Glomerular endothelial cell (primary cell): Measurements from ENCODE around the gene ZNRF1. TPM values are rescaled to one million over a fixed set of nuclear protein-coding genes. Genes with fewer than 3 reads are reported as not detected.

Experiments used
- DNase-seq: peaks from one replicate; pipeline ENCODE4 v3.0.0-alpha.2; 2011; ENCODE audit warnings: low read depth, low spot score; ENCODE audit errors: extremely low read depth
- total RNA-seq: library from RNA; depleted of rRNA; stranded (reverse); fragments of >200 nt; gene quantifications from 2 replicates; pipeline ENCODE4 v1.2.3, GENCODE V29; 2015

ZNRF1 gene
- total RNA-seq, 1 donor from 2014 or later, result 50.2 TPM

- DNase-seq, result peak; percentile 77
Measured at GRCh38 chr16:75026239-75026891, 27.5 kb downstream of the ZNRF1 start.

GRCh38 chr16:75026892-75027391 lies 28.1 kb downstream of the ZNRF1 start:
- DNase-seq, result no peak

DNA sequence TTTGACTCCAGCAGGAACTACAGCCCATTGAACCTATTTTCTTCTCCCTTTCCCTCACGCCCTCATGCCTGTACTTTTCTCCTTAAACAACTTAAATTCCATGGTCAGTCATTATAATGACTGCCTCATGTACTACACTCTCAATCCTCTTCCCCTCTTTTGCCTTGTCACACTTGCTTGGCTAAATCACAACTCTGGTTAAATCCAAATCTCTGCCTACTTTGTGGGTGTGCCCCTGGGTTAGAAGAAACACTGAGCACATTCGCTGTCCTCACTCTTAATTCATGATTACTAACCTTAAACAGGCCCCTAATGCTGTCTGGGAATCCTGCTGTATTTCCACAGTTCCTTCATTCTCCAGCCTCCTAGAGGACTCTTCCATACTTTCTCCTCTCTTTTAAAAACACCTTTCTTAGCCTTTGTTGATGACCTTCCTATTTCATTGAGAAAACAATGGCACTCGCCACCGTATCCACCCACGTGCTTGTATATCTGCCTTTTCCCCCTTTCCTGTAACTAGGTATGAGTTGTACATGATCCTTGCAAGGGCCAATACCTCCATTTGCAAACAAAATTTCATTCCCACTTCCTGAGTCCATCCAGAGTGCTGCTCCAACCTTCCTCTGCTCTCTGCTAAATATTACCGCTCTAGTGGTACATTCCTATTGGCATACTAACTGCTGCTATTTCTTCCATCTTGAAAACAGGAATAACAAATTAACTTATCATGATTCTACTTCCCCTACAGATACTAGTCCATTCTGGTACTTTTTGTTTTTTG lies 28.9 kb downstream of the ZNRF1 start:
- DNase-seq, result no peak

GRCh38 chr16:75028544-75029135 lies 29.8 kb downstream of the ZNRF1 start:
- DNase-seq, result no peak

- DNase-seq, result no peak
Measured at GRCh38 chr16:75029854-75030253, 31.0 kb downstream of the ZNRF1 start.

- DNase-seq, result no peak
Measured at GRCh38 chr16:75032655-75033054, 33.8 kb downstream of the ZNRF1 start.

DNA sequence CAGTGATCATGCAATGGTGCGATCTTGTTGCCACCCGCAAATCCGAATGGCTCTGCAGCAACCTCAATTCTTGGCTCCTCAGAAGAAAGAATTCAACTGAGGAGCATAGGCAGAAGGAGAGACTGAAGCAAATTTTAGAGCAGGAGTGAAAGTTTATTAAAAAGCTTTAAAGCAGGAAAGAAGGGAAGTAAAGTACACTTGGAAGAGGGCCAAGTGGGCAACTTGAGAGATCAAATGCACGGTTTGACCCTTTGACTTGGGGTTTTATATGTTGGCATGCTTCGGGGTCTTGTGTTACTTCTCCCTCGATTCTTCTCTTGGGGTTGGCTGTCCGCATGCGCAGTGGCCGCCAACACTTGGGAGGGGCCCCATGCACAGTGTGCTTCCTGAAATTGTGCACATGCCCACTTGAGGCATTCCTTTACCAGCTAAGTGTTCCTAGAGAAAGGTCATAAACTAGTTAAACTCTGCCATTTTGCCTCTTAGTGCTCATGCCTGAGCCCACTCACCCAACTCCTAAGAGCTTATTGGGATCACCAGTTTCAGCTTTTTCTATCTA lies 36.7 kb downstream of the ZNRF1 start:
- DNase-seq, result no peak

DNA sequence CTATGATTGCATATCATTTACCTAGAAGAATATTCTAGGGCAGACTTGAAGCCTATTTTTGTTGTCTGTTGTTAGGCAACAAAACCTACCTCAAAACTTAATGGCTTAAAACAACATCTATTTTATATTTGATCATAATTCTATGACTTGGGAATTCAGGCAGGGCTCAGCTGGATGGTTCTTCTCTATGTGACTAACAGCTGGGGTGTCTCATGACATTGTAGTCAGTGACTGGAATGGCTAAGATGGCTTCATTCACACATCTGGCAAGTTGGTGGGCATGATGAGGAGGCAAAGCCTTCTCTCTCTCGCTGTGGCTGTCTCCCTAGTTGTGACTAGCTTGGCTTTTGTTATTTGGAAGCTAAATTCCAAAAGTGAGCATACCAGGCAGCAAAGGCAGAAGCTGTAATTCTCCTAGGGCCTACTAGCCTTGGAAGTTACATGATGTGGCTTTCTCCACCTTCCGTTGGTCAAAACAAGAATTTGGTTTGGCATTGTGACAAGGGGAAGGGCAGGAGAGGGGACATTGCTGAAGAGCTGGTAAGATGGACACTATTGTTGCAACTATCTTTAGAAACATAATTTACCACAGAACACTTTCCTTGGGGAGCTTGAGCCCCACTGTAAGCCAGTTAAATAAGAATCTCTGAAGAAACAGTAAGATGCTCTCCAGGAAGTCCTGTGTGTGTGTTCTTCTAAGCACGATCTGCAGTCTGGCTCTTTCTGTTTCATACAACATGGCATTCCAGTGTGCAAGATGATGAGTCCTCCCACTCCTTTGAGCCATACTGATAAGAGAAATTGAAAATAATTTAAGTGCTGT lies 39.4 kb downstream of the ZNRF1 start:
- no peak for DNase-seq

DNA sequence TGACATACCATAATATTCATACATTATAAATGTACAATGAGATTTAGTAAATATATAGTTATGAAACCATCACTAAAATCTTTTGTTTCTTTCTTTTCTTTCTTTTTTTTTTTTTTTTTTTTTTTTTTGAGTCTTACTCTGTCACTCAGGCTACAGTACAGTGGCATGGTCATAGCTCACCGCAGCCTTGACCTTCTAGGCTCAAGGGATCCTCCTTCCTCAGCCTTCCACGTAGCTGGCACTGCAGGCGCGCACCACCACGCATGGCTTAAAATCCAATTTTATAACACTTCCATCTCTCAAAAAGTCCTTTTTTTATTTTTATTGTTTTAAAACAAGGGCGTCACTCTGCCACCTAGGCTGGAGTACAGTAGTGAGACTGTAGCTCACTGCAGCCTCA lies 41.1 kb downstream of the ZNRF1 start:
- no peak for DNase-seq

DNA sequence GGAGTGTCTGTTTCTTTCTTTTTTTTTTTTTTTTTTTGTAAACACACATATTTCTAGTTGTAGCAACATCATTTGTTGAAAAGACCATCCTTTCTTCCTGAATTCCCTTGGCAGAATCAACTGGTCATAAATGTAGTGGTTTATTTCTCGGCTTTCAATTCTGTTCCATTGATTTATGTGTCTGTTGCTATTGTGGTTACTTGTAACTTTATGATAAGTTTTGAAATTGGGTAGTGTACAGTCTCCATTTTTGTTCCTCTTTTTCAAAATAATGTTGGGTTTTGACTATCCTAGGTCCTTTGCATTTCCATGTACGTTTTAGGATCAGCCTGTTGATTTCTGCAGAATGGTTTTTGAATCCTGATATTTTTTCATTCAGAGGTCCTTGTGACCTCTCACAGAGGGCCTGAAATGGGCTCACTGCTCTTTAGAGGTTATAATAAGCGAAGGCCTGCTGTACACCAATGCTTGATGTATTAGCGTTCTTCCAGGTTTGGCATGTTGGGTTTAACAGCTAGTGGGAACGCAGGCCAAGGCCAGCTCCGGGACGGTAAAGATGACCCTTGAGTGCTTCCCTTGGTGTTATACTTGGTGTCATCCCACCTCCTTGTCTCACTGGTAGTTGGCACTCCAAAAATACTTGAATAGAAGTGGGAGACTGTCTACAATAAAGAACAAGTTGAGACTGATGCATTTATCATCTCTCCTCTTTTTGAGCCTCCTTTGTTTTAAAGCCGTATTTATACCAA lies 43.8 kb downstream of the ZNRF1 start:
- DNase-seq, result no peak

GRCh38 chr16:75043175-75043895 lies 44.5 kb downstream of the ZNRF1 start:
- no peak for DNase-seq

DNA sequence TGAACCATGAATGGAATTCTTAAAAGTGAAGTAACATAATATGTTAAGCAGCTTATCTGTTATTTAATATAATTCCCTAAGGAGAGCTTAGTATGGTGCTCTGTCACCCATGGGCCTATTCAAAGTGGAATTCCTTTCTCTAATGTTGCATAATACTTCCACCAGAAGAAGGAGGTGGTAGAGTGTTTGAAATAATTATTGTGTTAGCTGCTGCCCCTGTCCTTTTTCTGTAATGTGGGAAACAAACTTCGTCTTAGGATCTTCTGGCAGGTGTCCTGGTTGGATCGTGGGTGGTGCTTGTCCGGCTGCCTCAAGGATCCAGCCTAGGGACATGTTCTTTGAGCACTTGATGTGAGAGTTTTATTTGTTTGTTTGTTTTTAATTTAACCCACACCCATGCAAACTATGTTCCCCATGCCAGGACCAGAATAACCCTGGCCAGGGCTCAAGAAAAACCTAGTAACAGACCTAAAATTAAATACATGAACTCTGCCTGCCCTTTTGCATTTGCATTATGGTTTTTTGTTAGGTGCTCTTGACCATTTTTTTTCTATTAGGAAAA lies 46.1 kb downstream of the ZNRF1 start:
- DNase-seq, result no peak

- no peak for DNase-seq
Measured at GRCh38 chr16:75045424-75045823, 46.6 kb downstream of the ZNRF1 start.

GRCh38 chr16:75048054-75048453 lies 49.2 kb downstream of the ZNRF1 start:
- DNase-seq, result no peak

GRCh38 chr16:75048530-75048929 lies 49.7 kb downstream of the ZNRF1 start:
- no peak for DNase-seq

GRCh38 chr16:75052481-75053202 lies 53.8 kb downstream of the ZNRF1 start:
- no peak for DNase-seq

DNA sequence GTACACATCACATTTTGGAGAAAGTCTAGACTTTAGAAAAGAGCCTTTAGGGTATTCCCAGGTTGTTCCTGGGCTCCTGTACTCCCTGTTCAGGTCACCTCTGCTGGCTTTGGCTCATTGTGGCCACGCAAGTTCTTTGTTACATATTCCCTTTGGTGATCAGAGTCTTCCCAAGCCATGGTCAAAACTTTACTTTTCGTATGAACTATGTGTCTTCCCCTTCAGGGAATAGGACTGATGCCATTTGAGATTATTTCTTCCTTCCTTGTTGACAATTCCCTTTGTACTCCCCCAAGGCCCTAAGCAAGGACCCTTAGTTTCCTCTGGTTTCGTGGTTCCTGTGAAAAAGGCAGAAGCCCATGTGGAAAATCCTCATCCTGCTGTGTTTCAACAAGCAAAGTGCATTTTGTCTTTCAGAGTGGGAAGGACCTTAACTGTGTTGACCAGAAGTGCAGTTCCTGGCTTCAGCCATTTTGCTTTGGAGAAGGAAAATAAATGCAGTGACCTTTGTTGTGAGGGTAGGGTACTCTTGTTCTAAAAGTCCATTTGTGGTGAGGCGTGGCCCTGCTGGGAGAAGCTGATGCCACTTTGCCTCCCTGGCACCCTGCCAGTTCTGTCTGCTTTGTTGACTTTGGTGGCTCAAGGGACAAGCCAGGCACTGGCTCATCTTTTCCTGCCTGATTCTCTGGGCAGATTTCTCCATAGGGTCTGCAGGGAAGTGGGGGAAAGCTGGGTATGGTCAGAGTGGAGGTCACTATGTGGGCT lies 55.1 kb downstream of the ZNRF1 start:
- no peak for DNase-seq

GRCh38 chr16:75054556-75054947 lies 55.7 kb downstream of the ZNRF1 start:
- DNase-seq, result no peak
